HG03521 (cell line): ENCODE measurements around the gene ZNF275.
"Not testable (repeated sequence)": the region's sequence is repeated elsewhere in the genome, so short reads cannot be mapped to it uniquely, and the experiment has no call there.

Experiments used
- ATAC-seq: cut with Tn5 transposase; IDR thresholded peaks from one replicate; pipeline ENCODE4 v1.9.1; 2021; ENCODE audit warnings: mild to moderate bottlenecking, moderate library complexity; ENCODE audit not compliant: unreplicated experiment

Gene ZNF275

DNA sequence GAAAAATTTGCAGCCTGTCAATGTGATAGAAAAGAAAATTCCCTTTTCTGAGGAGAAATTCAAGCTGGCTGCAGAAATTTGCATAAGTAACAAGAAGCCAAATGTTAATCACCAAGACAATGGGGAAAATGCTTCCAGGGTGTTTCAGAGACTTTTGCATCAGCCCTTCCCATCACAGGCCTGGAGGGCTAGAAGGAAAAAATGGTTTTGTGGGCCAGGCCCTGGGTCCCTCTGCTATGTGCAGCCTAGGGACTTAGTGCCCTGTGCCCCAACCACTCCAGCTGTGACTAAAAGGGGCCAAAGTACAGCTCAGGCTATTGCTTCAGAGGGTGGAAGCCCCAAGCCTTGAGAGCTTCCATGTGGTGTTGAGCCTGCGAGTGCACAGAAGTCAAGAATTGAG lies 23.9 kb downstream of the ZNF275 start:
- ATAC-seq = no peak

DNA sequence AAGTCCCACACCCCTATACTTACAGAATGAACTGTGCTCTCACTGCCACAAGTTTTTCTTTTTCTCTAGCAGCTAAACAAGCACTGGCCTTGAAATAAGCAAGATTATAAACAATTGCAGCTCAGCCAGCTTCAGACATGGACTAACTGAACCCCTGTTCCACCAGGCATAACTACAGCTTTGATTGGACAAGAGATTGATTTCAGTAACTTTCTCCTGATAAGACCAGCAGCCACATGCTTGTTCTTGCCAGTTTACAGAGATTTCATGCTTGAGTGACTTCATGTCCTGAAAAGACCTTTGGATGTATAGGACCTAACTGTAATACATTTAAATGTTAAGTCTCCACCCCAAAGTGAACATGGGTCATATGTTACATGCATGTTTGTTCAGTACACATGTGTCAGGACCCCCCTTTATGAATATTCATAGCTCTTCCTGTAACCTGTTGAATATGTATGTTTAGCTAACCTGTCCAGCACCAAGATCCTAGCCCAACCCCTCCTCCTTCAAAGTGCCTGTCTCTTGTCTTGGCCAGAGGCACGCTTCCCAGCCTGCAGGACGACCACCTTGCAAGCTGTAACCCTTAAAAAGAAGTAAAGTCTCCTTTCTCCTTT lies 27.9 kb downstream of the ZNF275 start:
- ATAC-seq = no peak

DNA sequence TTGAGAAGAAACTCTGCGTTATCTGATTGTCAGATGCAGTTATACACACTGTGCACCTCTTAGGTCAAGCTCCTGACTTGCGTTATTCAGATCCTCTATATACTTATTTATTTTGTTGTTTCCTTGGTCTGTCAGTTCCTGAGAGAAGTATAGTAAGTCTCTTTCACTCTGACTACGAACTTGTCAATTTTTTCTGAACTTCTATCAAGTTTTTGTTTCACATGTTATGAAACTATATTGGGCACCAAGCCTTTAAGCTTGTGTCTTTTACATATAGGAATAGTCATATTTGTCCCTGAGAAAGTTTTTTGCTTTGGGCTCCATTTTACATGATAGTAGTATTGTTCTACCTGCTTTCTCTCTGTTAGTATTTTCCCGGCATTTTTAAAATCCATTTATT lies 31.7 kb downstream of the ZNF275 start:
- no peak for ATAC-seq

DNA sequence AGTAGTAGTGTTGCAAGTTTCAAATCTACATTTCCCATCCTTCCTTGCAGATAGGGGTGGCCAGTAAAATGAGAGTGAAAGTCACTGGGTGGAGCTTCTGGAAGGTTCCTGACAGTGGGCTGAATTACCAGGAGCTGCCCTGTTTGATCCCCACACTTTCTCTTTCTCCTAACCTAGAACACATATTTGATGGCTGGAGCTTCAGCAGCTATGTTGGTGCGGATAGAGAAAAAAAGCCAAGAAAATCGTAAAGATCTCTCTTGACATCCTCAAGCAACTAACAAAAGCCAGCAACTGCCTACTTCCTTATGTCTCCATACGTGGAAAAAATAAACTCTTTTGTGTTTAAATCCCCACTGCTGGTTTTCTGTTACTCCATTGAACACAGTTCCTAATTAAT lies 32.2 kb downstream of the ZNF275 start:
- ATAC-seq = no peak

DNA sequence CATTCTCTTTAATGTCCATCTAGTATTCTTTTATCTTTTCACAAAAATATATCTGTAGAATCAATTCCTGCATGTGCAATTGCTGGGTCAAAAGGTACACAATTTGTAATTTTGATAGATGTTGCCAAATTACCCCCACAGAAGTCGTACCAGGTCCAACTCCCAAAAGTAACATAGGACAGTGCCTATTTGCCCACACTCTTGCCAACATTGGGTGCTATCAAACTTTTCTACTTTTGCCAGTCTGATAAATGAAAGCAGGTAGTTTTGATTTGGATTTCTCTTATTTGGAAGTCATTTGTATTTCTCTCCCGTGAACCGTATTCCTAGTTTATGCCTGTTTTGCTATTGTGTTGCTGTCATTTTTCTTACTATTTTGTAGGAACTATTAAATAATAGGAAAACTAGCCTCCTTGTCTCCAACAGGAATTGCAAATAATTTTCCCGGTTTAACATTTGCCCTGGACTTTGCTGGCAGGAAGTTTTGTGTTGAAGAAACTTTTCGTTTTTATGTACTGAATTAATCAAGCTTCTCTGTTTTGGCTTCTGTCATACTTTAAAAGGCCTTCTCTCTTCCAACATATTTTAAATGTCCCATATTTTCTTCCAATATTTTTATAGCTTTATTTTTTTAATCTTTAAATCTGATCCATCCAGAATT lies 33.1 kb downstream of the ZNF275 start:
- no peak for ATAC-seq

DNA sequence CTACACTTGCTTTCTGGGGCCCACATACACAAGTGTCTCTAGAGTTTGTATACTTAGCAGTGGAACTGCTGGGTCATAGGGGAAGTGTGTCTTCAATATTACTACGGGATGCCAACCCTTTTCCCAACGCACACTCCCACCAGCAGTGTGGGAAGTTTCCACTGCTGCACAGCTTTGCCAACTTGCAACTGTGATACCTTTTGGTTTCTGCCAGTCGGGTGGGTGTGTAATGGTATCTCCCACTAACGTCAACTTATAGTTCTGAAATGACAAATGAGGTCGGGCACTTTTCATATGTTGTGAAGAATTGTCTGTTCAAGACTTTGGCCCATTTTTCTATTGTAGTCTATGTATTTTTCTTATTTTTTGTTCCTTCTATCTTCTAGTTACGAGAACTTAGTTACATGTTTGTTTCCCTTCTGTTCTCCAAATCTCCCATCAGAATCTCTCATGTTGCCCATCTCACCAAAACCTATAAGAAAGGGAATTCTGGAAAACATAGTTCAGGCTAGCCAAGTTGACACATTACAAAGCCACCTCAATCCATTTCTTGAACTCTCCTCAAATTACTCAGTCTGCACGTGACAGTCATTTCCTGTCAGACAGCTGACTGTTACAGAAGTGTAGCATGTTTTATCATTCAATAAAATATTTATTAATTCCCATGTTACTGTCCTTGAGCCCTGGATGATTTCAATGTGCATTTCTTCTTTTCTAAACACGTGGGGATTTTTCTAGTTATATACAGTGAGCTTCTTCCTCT lies 36.5 kb downstream of the ZNF275 start:
- ATAC-seq = no peak

DNA sequence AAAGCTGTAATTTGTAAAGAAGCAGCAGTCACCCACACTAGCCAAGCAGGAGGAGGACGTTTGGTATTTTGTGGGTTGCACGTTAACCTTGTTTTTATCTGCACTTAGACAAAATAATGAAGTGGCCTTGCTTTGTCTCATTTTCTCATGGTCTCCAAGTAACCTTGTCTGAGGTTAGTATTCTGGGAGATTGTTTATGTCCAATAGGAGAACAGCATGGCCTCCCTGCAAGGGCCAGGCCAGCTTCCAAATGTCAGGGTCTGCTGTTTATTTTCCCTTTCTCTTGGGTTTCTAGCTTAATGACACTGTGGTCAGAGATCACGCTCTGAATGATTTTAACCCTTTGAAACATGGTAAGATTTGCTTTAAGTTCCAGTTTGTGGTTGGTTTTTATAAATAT lies 37.3 kb downstream of the ZNF275 start:
- no peak for ATAC-seq

DNA sequence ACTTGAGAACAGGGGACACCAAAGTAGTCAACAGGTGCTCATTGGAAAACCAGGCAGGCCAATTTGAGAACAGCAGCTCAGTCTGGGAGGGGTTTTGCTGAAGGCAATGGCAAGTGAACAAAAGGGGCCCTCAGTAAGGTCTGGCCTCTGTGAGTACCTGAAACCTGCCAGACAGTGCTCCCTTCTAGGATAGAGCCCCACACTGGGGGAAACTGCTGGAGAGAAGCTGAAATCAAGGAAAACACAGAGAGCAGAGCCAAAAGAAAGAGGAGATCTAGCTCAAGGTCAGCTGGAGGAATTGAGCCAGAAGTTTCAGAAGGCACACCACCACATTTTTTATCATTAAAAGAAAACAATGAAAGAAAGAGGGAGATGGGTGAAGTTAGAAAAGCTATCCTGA lies 39.0 kb downstream of the ZNF275 start:
- no peak for ATAC-seq

DNA sequence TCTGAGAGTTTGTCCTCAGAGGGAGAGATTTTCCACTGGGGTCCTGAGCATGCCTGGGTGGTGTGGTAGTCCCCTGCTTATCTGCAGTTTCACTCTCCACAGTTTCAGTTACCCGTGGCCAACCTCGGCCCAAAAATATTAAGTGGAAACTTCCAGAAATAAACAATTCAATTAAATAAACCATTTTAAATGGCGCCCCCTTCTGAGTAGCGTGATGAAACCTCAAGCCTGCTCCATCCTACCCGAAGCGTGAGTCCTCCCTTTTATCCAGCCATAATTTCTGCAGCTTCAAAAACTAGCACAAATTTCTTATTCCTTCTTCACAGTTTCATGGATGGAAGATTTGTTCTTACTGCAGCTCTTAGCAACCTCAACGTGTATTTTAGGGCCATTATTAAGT lies 40.5 kb downstream of the ZNF275 start:
- no peak for ATAC-seq

DNA sequence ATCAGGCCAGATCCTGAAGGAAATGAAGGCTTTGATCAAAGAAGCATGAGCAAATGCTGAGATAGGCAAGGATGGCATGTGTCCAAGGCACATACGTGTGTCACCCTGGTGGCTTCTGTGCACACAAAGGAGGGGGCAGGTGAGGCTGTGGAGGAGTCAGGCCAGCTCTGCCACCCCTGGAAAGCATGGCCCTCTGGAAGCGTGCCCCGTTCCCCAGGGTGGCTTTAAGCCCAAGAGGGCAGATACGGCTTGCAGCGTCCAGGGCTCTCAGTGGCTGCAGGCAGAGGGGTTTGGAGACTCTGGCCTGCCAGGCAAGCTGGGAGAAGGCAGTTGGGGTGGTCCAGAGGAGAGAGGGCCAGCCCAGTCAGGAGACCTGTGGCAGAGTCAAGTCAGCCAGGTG lies 41.6 kb downstream of the ZNF275 start:
- no peak for ATAC-seq

DNA sequence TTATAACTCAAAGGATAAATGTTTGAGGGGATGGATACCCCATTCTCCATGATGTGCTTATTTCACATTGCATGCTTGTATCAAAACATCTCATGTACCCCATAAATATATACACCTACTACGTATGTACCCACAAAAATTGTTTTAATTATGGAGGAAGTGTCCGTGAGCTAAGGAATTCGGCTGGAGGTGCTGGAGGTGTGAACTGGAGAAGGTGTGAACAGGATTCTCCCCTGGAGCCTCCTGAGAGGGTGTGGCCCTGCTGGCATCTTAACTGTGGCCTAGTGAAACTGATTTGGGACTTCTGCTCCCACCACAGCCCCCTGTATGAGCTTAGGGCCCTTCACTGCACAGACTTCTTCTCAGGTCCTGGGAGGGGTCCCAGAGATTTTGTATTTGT lies 43.8 kb downstream of the ZNF275 start:
- no peak for ATAC-seq

DNA sequence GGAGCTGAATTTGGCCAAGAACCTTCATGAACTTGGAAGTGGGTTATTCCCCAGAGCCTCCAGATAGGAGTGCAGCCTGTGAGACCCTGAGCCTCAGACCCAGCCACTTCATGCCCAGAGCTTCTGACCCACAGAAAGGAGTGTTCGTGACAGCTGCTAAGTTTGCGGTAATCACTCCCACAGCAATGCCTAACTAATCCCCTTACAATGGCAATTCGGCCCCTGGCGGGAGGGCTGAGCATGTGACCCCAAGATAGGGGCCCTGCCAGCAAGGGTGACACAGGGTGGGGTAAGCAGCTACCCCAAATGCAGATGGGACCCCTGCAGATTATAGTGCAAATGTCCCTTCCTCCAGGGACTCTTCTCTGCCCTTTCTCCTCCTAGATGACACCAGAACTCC lies 44.7 kb downstream of the ZNF275 start:
- ATAC-seq = no peak

DNA sequence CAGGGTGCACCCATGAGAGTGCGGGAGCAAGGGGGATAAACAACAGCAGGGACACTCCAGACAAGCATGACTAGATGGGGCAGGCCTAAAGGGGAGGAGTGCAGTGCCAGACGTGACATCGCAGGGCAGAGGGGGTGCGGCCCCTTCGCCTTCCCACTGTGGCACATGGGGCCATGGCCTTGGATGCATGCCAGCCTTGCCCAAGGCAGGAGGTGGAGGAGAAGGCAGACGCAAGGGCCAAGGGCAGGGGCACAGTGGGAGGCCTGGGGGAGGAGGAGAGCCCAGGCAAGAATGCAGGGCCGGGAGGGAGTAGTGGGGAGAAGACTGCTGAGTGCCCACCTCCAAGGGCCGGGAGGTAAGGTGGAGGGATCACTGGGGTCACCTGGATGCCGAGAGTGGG lies 45.6 kb downstream of the ZNF275 start:
- no peak for ATAC-seq

DNA sequence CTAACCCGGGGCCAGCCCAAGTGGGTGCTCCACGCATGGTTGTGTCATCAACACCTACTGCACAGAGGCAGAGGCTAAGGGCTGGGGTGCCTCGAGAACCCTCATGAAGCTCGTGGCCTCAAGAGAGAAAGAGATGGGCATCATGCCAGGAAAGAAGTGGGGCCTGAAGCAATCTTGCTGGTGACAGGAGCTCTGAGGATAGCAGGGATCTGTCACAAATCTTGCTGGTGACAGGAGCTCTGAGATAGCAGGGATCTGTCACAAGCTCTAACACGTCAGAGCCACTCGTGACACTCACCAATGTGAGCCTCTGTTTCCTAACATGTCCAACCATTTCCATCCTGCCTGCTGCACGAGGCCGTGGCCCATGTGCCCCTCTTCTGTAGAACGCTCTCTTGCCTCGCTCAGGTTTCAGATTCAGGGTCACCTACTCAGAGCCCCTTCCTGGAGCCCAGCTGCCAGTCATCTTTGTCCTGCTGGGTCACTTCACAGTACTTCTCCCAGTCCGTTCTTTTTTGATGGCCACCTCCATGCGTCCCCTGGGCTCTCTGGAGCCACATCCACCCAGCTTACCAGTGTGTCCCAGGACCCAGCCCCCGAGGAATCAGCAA lies 46.1 kb downstream of the ZNF275 start:
- ATAC-seq = no peak

DNA sequence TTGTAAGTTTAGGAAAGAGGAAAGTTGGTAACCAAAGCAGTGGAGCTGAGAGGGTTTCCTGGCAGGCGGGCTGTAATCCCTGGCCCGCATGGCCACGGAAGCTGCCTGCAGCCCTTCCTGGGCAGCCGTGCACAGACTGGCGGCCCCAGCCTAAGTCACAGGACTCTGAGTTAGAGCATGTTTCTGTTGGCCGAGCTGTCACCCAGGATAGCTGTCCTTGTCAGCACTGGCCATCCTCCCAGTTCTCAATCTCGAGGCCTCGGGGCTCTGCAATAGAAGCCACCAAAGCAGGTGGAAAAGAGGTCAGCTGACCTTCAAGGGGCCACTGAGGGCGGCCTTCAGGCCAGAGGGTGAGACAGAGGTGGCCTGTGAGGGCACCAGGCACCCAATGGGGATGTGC lies 46.7 kb downstream of the ZNF275 start:
- ATAC-seq = no peak

DNA sequence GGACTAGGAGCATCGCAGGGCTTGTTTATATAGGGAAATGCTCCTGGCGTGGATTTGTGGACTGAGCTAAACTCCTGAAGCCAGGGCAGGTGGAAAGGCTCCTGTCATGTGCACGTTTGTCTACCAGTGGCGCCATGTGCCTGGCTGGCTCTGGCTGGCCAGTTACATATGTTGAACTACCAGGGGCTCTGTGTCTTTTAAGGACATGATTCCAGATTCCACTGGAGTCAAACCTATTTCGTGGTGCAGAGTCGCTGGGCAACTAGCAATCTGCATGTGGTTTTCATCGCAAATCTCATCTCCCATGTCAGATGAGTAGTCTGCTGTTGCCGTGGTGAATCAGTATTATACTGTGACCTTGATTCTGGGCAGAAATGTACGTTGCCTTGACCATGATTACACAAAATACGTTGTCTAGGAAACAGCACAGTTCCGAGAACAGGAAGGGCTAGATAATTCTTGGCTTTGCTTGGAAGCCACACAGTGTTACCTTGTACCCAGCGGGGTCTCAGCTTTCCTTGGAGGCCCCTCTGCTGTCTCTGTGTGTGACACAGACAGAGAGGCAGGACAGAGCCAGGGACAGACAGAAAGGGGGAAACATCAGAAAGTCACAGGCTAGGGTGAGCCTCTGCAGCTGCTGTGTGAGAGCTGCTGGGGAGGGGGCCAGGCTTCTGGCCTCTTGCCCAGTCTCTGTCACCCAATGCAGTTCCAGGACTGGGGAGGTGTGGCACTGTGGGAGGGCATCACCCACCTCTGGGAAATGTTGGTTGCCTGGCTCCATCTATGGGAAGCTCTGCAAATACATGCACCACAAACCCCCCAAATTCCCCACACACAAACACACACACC lies 48.0 kb downstream of the ZNF275 start:
- no peak for ATAC-seq

DNA sequence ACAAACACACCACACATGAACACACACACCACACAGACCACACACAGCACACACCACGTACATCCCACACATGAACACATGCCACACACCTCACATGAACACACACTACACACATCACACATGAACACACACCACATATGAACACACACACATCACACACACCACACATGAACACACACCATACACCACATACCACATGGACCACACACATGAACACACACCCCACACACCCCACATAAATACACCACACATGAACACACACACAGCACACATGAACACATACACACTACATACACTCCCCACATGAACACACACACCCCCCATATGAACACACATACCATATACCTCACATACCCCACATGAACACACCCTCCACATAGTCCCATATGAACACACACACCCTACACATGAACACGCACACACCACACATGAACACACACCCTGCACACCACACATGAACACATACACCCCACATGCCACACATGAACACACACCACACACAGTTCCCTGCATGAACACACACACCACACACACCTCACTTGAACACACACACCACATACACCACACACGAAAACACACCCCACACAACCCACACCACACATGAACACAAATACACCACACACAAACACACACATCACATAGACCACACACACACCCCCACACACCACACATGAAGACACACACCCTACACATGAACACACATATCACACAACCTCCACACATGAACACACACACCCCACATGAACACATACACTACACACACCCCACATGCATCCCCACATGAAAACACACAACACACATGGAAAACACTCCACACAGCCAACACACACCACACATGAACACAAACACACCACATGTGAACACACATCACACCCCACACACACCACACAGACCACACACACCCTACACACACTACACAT lies 48.9 kb downstream of the ZNF275 start:
- ATAC-seq = no peak

DNA sequence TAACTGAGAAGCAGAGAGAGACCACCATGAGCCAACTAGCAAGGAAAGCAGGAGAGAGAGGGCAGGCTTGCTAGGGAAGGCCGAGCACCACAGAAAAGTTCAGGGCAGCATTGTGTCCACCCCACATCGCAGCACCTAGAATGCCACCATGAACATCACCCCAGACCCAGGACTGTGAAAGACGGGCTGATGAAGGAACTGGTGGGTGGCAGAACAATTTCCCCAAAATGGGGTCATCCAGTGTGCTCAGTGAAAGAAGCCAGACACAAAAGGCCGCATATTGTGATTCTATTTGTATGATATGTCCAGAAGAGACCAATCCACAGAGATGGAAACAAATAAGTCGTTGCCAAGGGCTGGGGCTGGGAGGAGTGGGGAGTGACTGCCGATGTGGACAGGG lies 50.4 kb downstream of the ZNF275 start:
- ATAC-seq = no peak

DNA sequence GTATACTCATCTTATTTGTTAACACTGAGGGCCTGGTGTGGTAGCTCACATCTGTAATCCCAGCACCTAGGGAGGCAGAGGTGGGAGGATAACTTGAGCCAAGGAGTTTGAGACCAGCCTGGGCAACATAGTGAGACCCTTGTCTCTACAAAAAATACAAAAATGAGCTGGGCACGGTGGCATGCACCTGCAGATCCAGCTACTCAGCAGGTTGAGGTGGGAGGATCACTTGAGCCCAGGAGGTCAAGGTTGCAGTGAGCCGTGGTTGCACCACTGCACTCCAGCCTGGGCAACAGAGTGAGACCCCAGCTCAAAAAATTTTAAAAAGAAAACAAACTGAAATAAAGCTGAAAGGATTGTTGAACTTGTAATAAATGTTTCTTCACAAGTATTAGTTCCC lies 51.0 kb downstream of the ZNF275 start:
- not testable (repeated sequence) for ATAC-seq

DNA sequence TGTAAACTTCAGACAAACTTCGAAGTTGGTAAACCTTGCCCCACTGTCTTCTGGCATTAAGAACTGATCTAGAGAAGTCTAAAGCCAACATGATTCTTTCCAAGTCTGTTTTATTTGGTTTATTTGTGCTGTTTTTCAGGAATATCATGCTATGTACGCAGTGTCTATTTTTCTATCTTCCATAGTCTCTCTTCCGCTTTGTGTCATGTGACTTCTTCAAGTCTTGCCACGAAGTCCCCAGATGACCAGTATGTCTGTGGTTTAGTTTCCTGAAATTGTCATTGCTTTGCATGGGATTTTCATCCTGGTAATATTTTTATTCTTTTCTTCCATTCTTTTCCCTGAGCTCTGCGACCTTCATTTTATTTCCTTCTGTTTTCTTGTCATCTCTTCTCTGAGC lies 52.1 kb downstream of the ZNF275 start:
- no peak for ATAC-seq
